Dendritic cell treated with granulocyte-macrophage colony-stimulating factor and Interleukin-4, amounts not matched to agents 40 ng/mL and 50 ng/mL, for 4 days (primary cell): ENCODE data around the gene CLDN18.

Experiments used
- H3K27ac Mint-ChIP-seq: one replicate; pipeline ENCODE4 v1.8.0; 2022; ENCODE audit warnings: mild to moderate bottlenecking, mixed read lengths
- H3K27me3 Mint-ChIP-seq: one replicate; pipeline ENCODE4 v1.8.0; 2022; ENCODE audit warnings: mild to moderate bottlenecking, mixed read lengths
- H3K36me3 Mint-ChIP-seq: one replicate; pipeline ENCODE4 v1.8.0; 2022; ENCODE audit warnings: low read depth, mixed read lengths
- H3K4me1 Mint-ChIP-seq: one replicate; pipeline ENCODE4 v1.8.0; 2022; ENCODE audit warnings: low read depth, mixed read lengths
- H3K4me3 Mint-ChIP-seq: one replicate; pipeline ENCODE4 v1.8.0; 2022; ENCODE audit warnings: mild to moderate bottlenecking, moderate library complexity, mixed read lengths
- H3K9me3 Mint-ChIP-seq: one replicate; pipeline ENCODE4 v1.8.0; 2022; ENCODE audit warnings: mixed read lengths
- intact Hi-C: fragments of 100-400 bp; cut with micrococcal nuclease; formaldehyde crosslinking; loops from one replicate; pipeline ENCODE4 v1.15.0; 2022

The CLDN18 gene

GRCh38 chr3:138062037-138062436 lies 52.1 kb downstream of the CLDN18 start:
- H3K27ac Mint-ChIP-seq = no peak overlapping the region
- H3K27me3 Mint-ChIP-seq = no peaks in the 10 kb centered on the region
- H3K4me3 Mint-ChIP-seq = no peak overlapping the region
- intact Hi-C loops = loop anchor here (10.0 kb wide), 1 partner anchor 183 kb away; no protein-coding TSS in a partner anchor
- H3K4me1 Mint-ChIP-seq = peaks cover 5% of the 10 kb centered on the region
- H3K36me3 Mint-ChIP-seq = peaks cover 79% of the 10 kb centered on the region
- no peaks in the 10 kb centered on the region for H3K9me3 Mint-ChIP-seq

DNA sequence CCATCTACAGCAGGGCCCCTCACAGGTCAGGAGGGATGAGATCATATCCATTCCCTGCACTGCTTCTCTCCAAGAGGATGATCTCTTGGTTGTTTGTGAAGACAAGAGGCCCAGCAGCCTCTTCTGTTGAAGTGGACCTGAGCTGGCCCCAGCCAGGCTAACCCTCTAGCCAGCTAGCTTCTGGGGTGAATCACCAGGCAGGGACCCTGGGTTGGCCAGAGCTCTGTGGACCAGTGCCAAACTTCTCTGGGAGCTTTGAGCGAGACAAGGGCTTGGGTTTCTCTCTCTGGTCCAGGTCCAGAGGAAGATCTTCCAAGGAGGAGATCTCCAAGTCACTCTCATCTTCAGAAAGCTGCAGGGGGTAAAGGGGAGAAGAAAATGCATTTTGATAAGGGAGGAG lies 52.7 kb downstream of the CLDN18 start:
- Mint-ChIP-seq H3K4me1 (peaks cover 5% of the 10 kb centered on the region), H3K27ac (no peak overlapping the region), H3K9me3 (no peaks in the 10 kb centered on the region), H3K4me3 (no peak overlapping the region), H3K27me3 (no peaks in the 10 kb centered on the region), H3K36me3 (peaks cover 84% of the 10 kb centered on the region)
- intact Hi-C loops = loop anchor here (10.0 kb wide), 1 partner anchor 182 kb away; no protein-coding TSS in a partner anchor

DNA sequence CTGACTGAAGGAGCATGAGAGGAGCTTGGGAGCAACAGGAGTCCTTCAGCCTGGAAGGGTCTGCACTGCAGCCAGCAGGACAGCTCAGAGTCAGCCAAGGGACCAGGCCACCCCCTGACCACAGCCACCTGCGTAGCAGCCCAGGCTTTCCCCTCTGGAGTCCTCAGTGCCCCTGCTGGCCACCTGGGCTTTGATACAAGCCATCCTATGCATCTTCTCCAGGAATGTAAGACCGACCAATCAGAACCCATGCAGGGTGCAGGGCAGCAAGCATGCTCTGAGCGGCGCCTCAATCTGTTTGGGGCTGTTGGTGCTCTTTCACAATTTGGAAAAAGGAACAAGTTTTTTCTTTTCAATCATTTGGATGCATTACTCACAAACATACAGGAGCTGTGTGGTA lies 53.5 kb downstream of the CLDN18 start:
- no peaks in the 10 kb centered on the region for H3K9me3 Mint-ChIP-seq
- intact Hi-C loops = loop anchor here (10.0 kb wide), 1 partner anchor 181 kb away; no protein-coding TSS in a partner anchor
- no peaks in the 10 kb centered on the region for H3K27me3 Mint-ChIP-seq
- no peak overlapping the region for H3K4me3 Mint-ChIP-seq
- peaks cover 5% of the 10 kb centered on the region for H3K4me1 Mint-ChIP-seq
- H3K36me3 Mint-ChIP-seq = peaks cover 89% of the 10 kb centered on the region
- no peak overlapping the region for H3K27ac Mint-ChIP-seq

- H3K27me3 Mint-ChIP-seq = no peaks in the 10 kb centered on the region
- no peak overlapping the region for H3K27ac Mint-ChIP-seq
- intact Hi-C loops = loop anchor here (5.0 to 10.0 kb wide), 2 partner anchors 179 to 221 kb away; no protein-coding TSS in a partner anchor
- no peaks in the 10 kb centered on the region for H3K9me3 Mint-ChIP-seq
- H3K4me1 Mint-ChIP-seq = peaks cover 16% of the 10 kb centered on the region
- H3K4me3 Mint-ChIP-seq = no peak overlapping the region
- peaks cover 97% of the 10 kb centered on the region for H3K36me3 Mint-ChIP-seq
Observed at GRCh38 chr3:138065949-138066348, 56.0 kb downstream of the CLDN18 start.

DNA sequence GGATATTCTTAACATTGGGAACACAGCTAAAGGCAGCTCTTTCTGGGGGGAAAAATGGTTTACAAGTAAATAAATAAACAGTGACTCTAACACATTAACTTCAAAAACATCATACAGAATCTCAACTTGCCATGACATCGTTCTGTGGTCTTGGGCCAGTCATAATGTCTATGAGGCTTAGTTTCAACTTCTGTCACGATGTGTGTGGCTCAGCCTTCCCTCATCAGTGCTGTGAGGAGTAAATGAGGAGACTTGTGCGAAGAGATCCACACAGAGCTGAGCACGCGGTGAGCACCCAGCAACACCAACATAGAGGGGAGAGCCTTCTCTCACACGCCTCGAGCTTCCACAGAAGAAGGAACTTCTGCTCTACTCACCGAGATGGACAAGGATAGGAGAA lies 56.4 kb downstream of the CLDN18 start:
- no peak overlapping the region for H3K4me3 Mint-ChIP-seq
- no peak overlapping the region for H3K27ac Mint-ChIP-seq
- intact Hi-C loops = loop anchor here (5.0 to 10.0 kb wide), 2 partner anchors 178 to 221 kb away; no protein-coding TSS in a partner anchor
- H3K27me3 Mint-ChIP-seq = no peaks in the 10 kb centered on the region
- no peaks in the 10 kb centered on the region for H3K9me3 Mint-ChIP-seq
- H3K36me3 Mint-ChIP-seq = peaks cover 97% of the 10 kb centered on the region
- peaks cover 16% of the 10 kb centered on the region for H3K4me1 Mint-ChIP-seq

GRCh38 chr3:138066972-138067371 lies 57.0 kb downstream of the CLDN18 start:
- H3K27me3 Mint-ChIP-seq = no peaks in the 10 kb centered on the region
- peaks cover 10% of the 10 kb centered on the region for H3K4me1 Mint-ChIP-seq
- H3K27ac Mint-ChIP-seq = no peak overlapping the region
- no peak overlapping the region for H3K4me3 Mint-ChIP-seq
- no peaks in the 10 kb centered on the region for H3K9me3 Mint-ChIP-seq
- peaks cover 97% of the 10 kb centered on the region for H3K36me3 Mint-ChIP-seq
- intact Hi-C loops = loop anchor here (5.0 to 10.0 kb wide), 2 partner anchors 178 to 220 kb away; no protein-coding TSS in a partner anchor

DNA sequence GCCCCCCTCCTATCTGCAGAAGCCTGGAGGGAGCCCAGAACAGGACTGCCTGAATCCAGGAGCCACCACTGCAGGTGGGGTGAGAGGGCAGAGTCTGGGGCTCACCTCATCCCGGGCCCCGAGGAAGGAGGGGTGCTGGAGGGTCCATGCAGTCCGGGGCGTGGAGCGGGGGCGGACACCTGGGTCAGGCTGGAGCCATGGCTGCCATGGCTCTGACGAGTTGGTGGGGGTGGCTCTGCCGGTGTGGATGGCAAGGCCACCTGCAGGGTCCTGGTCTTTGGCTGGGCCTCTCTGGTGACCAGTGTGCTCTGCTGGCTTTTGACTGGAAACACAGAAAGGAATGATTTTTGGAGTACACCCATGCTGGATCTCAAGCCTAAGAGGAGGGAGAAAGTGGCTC lies 58.1 kb downstream of the CLDN18 start:
- Mint-ChIP-seq H3K4me3 (no peak overlapping the region), H3K4me1 (peaks cover 10% of the 10 kb centered on the region), H3K27me3 (no peaks in the 10 kb centered on the region), H3K9me3 (no peaks in the 10 kb centered on the region), H3K27ac (no peak overlapping the region), H3K36me3 (peaks cover 95% of the 10 kb centered on the region)
- intact Hi-C loops = loop anchor here (2.0 to 10.0 kb wide), 4 partner anchors 81 to 359 kb away; no protein-coding TSS in a partner anchor

GRCh38 chr3:138068579-138069174 lies 58.7 kb downstream of the CLDN18 start:
- Mint-ChIP-seq H3K9me3 (no peaks in the 10 kb centered on the region), H3K36me3 (peaks cover 95% of the 10 kb centered on the region), H3K4me1 (peaks cover 10% of the 10 kb centered on the region), H3K27me3 (no peaks in the 10 kb centered on the region), H3K4me3 (no peak overlapping the region), H3K27ac (no peak overlapping the region)
- intact Hi-C loops = loop anchor here (2.0 to 10.0 kb wide), 4 partner anchors 80 to 358 kb away; no protein-coding TSS in a partner anchor

DNA sequence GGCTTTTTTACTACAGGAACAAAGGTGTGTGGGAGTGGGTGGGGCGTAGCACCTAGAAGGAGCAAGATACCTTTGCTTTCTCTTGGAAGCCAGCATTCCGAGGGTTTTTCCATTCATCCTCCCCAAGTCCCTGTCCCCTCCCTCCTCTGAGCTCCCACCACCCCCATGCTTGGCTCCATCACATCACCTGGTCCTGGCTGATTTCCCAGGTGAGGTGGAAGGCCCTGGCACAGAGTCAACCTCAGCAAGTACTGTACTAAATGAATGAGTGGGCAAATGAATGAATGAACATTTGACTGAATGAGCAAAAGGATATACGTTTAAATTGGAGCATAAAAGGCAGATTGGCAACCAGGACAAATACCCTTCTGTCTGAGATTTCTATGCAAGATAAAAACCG lies 60.0 kb downstream of the CLDN18 start:
- H3K9me3 Mint-ChIP-seq = no peaks in the 10 kb centered on the region
- peaks cover 10% of the 10 kb centered on the region for H3K4me1 Mint-ChIP-seq
- no peak overlapping the region for H3K27ac Mint-ChIP-seq
- intact Hi-C loops = no loop called here
- no peaks in the 10 kb centered on the region for H3K27me3 Mint-ChIP-seq
- no peak overlapping the region for H3K4me3 Mint-ChIP-seq
- H3K36me3 Mint-ChIP-seq = peaks cover 95% of the 10 kb centered on the region

- Mint-ChIP-seq H3K27ac (no peak overlapping the region), H3K4me3 (no peak overlapping the region), H3K4me1 (peaks cover 10% of the 10 kb centered on the region), H3K27me3 (no peaks in the 10 kb centered on the region), H3K36me3 (peaks cover 94% of the 10 kb centered on the region), H3K9me3 (no peaks in the 10 kb centered on the region)
- intact Hi-C loops = no loop called here
Observed at GRCh38 chr3:138072796-138073195, 62.8 kb downstream of the CLDN18 start.

GRCh38 chr3:138078096-138078495 lies 68.1 kb downstream of the CLDN18 start:
- no peak overlapping the region for H3K4me3 Mint-ChIP-seq
- H3K27ac Mint-ChIP-seq = no peak overlapping the region
- H3K4me1 Mint-ChIP-seq = peaks cover 17% of the 10 kb centered on the region
- peaks cover 89% of the 10 kb centered on the region for H3K36me3 Mint-ChIP-seq
- no peaks in the 10 kb centered on the region for H3K27me3 Mint-ChIP-seq
- H3K9me3 Mint-ChIP-seq = no peaks in the 10 kb centered on the region
- intact Hi-C loops = no loop called here

- peaks cover 89% of the 10 kb centered on the region for H3K36me3 Mint-ChIP-seq
- H3K9me3 Mint-ChIP-seq = no peaks in the 10 kb centered on the region
- no peaks in the 10 kb centered on the region for H3K27me3 Mint-ChIP-seq
- H3K4me1 Mint-ChIP-seq = peaks cover 21% of the 10 kb centered on the region
- intact Hi-C loops = no loop called here
- H3K27ac Mint-ChIP-seq = no peak overlapping the region
- no peak overlapping the region for H3K4me3 Mint-ChIP-seq
Observed at GRCh38 chr3:138078901-138079344, 69.0 kb downstream of the CLDN18 start.

- Mint-ChIP-seq H3K27ac (no peak overlapping the region), H3K36me3 (peaks cover 89% of the 10 kb centered on the region), H3K9me3 (no peaks in the 10 kb centered on the region), H3K27me3 (no peaks in the 10 kb centered on the region), H3K4me1 (peaks cover 21% of the 10 kb centered on the region), H3K4me3 (no peak overlapping the region)
- intact Hi-C loops = no loop called here
Observed at GRCh38 chr3:138079901-138080300, 69.9 kb downstream of the CLDN18 start.

- no peak overlapping the region for H3K27ac Mint-ChIP-seq
- H3K36me3 Mint-ChIP-seq = peaks cover 81% of the 10 kb centered on the region
- H3K4me1 Mint-ChIP-seq = peaks cover 21% of the 10 kb centered on the region
- intact Hi-C loops = no loop called here
- H3K9me3 Mint-ChIP-seq = no peaks in the 10 kb centered on the region
- no peak overlapping the region for H3K4me3 Mint-ChIP-seq
- no peaks in the 10 kb centered on the region for H3K27me3 Mint-ChIP-seq
Observed at GRCh38 chr3:138081371-138082084, 71.6 kb downstream of the CLDN18 start.
